OCI-LY1 (cell line): ENCODE measurements around the gene SHISA5.

ENCODE experiments used
- H2AFZ ChIP-seq: fragments of 200-600 bp; sonication (generic), shearing (Covaris generic); 2 replicates; pipeline ENCODE4 v1.6.0; 2014; ENCODE audit warnings: antibody characterized with exemption, mild to moderate bottlenecking, low read length
- H3F3A ChIP-seq: fragments of 200-600 bp; sonication (generic), shearing (Covaris generic); 2 replicates; pipeline ENCODE4 v1.6.0; 2014; ENCODE audit warnings: mild to moderate bottlenecking, antibody characterized with exemption, low read length, moderate library complexity; ENCODE audit not compliant: insufficient read depth
- H3K27ac ChIP-seq: fragments of 200-600 bp; sonication (generic); 2 replicates; pipeline ENCODE4 v1.5.1; 2014; ENCODE audit warnings: low read length, mixed run types, mild to moderate bottlenecking, low read depth; ENCODE audit not compliant: poor library complexity, severe bottlenecking
- H3K27me3 ChIP-seq: fragments of 200-600 bp; sonication (generic); 2 replicates; pipeline ENCODE4 v1.6.0; 2014; ENCODE audit warnings: antibody characterized with exemption, mild to moderate bottlenecking, low read length, moderate library complexity; ENCODE audit not compliant: insufficient read depth
- H3K36me3 ChIP-seq: fragments of 200-600 bp; sonication (generic); 2 replicates; pipeline ENCODE4 v1.6.1; 2014; ENCODE audit warnings: mild to moderate bottlenecking, antibody characterized with exemption, low read length, moderate library complexity, mixed read lengths; ENCODE audit not compliant: insufficient read depth
- H3K4me1 ChIP-seq: fragments of 200-600 bp; sonication (generic); 2 replicates; pipeline ENCODE4 v1.5.1; 2014; ENCODE audit warnings: mild to moderate bottlenecking, low read length, moderate library complexity; ENCODE audit not compliant: insufficient read depth, severe bottlenecking
- H3K4me2 ChIP-seq: fragments of 200-600 bp; sonication (generic), shearing (Covaris generic); 2 replicates; pipeline ENCODE4 v1.6.1; 2014; ENCODE audit warnings: low read length
- H3K4me3 ChIP-seq: fragments of 200-600 bp; sonication (generic); 2 replicates; pipeline ENCODE4 v1.5.1; 2014; ENCODE audit warnings: low read length, low read depth, mild to moderate bottlenecking, mixed read lengths; ENCODE audit not compliant: poor library complexity, severe bottlenecking
- H3K79me2 ChIP-seq: fragments of 200-600 bp; shearing (Covaris generic); 2 replicates; pipeline ENCODE4 v1.6.1; 2016; ENCODE audit warnings: mixed run types, low read length, mixed read lengths; ENCODE audit not compliant: insufficient read depth
- H3K9ac ChIP-seq: fragments of 200-600 bp; sonication (generic), shearing (Covaris generic); 2 replicates; pipeline ENCODE4 v1.6.1; 2014; ENCODE audit warnings: mild to moderate bottlenecking, low read length, mixed read lengths
- H3K9me2 ChIP-seq: fragments of 200-600 bp; sonication (generic), shearing (Covaris generic); 2 replicates; pipeline ENCODE4 v1.6.1; 2014; ENCODE audit warnings: low read depth, mild to moderate bottlenecking, low read length, mixed read lengths
- H3K9me3 ChIP-seq: fragments of 200-600 bp; shearing (Covaris generic); 2 replicates; pipeline ENCODE4 v1.6.1; 2014; ENCODE audit warnings: low read length, mixed read lengths
- H4K20me1 ChIP-seq: fragments of 200-600 bp; sonication (generic), shearing (Covaris generic); 2 replicates; pipeline ENCODE4 v1.6.0; 2016; ENCODE audit warnings: mild to moderate bottlenecking, low read length; ENCODE audit not compliant: insufficient read depth
- EZH2 ChIP-seq: fragments of 200-600 bp; sonication (generic), shearing (Covaris generic); IDR thresholded peaks from 2 replicates; pipeline ENCODE4 v1.8.0; 2017; ENCODE audit warnings: borderline replicate concordance, mixed run types, mild to moderate bottlenecking, antibody characterized with exemption, low read length, moderate library complexity, mixed read lengths
- TF ChIP-seq, protein P1 (sequence below): fragments of 200-600 bp; sonication (generic), shearing (Covaris generic); IDR thresholded peaks from 2 replicates; pipeline ENCODE4 v1.5.1; 2017; ENCODE audit warnings: mild to moderate bottlenecking, antibody characterized with exemption, low read length, moderate library complexity, mixed read lengths

SHISA5 gene

GRCh38 chr3:48477959-48478520 is 25.9 kb downstream of the SHISA5 start:
- no peaks in the 10 kb centered on the region for H3K9me3 ChIP-seq
- peak overlapping the region; percentile 79 for H3K27ac ChIP-seq
- H4K20me1 ChIP-seq: no peaks in the 10 kb centered on the region
- H2AFZ ChIP-seq: no peak overlapping the region
- peaks cover 35% of the 10 kb centered on the region for H3K4me1 ChIP-seq
- no peaks in the 10 kb centered on the region for H3K79me2 ChIP-seq
- no peak for TF ChIP-seq EZH2
- TF ChIP-seq, protein P1, sequence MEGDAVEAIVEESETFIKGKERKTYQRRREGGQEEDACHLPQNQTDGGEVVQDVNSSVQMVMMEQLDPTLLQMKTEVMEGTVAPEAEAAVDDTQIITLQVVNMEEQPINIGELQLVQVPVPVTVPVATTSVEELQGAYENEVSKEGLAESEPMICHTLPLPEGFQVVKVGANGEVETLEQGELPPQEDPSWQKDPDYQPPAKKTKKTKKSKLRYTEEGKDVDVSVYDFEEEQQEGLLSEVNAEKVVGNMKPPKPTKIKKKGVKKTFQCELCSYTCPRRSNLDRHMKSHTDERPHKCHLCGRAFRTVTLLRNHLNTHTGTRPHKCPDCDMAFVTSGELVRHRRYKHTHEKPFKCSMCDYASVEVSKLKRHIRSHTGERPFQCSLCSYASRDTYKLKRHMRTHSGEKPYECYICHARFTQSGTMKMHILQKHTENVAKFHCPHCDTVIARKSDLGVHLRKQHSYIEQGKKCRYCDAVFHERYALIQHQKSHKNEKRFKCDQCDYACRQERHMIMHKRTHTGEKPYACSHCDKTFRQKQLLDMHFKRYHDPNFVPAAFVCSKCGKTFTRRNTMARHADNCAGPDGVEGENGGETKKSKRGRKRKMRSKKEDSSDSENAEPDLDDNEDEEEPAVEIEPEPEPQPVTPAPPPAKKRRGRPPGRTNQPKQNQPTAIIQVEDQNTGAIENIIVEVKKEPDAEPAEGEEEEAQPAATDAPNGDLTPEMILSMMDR: no peak
- H3K9ac ChIP-seq: peak overlapping the region; percentile 57; the same call in 1 of the 2 replicates
- H3F3A ChIP-seq: no peaks in the 10 kb centered on the region
- H3K9me2 ChIP-seq: no peaks in the 10 kb centered on the region
- peak overlapping the region; percentile 64; the same call in 1 of the 2 replicates for H3K4me2 ChIP-seq
- H3K27me3 ChIP-seq: no peaks in the 10 kb centered on the region
- no peaks in the 10 kb centered on the region for H3K36me3 ChIP-seq
- peak overlapping the region; percentile 55 for H3K4me3 ChIP-seq

GRCh38 chr3:48476426-48477053 is 27.4 kb downstream of the SHISA5 start:
- H3K27me3 ChIP-seq: no peaks in the 10 kb centered on the region
- H3K9ac ChIP-seq: no peak overlapping the region
- no peaks in the 10 kb centered on the region for H3K9me3 ChIP-seq
- TF ChIP-seq, protein P1: no peak
- TF ChIP-seq EZH2: no peak
- no peaks in the 10 kb centered on the region for H3F3A ChIP-seq
- peaks cover 47% of the 10 kb centered on the region for H3K4me1 ChIP-seq
- no peaks in the 10 kb centered on the region for H4K20me1 ChIP-seq
- no peak overlapping the region for H3K4me2 ChIP-seq
- H3K27ac ChIP-seq: no peak overlapping the region
- H3K9me2 ChIP-seq: no peaks in the 10 kb centered on the region
- no peaks in the 10 kb centered on the region for H3K79me2 ChIP-seq
- H2AFZ ChIP-seq: no peak overlapping the region
- H3K36me3 ChIP-seq: no peaks in the 10 kb centered on the region
- H3K4me3 ChIP-seq: no peak overlapping the region

DNA sequence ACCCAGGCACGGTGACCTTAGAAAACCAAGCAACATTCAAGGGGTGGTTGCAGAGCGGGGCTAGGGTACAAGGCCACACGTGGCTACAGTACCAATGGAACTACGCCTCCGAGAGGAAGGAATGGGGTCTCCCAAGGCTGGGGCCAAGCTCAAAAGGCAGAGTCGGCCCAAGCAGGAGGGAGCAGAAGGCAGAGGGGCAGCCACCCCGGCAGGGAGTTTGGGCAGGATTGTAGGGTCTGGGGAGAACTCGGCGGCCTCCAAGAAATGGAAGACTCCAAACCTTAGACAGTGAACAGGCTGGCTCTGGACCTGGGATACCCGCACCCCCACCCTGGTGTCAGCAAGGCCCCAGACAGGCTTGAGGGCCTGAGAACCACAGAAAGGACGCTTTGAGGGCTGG is 28.8 kb downstream of the SHISA5 start:
- H3K9ac ChIP-seq: no peak overlapping the region
- H2AFZ ChIP-seq: no peak overlapping the region
- no peaks in the 10 kb centered on the region for H3K9me3 ChIP-seq
- no peaks in the 10 kb centered on the region for H4K20me1 ChIP-seq
- H3K27ac ChIP-seq: no peak overlapping the region
- TF ChIP-seq EZH2: no peak
- TF ChIP-seq, protein P1: no peak
- no peaks in the 10 kb centered on the region for H3F3A ChIP-seq
- no peak overlapping the region for H3K4me2 ChIP-seq
- peaks cover 55% of the 10 kb centered on the region for H3K4me1 ChIP-seq
- H3K4me3 ChIP-seq: no peak overlapping the region
- peaks cover 2% of the 10 kb centered on the region; the same call in 1 of the 2 replicates for H3K36me3 ChIP-seq
- no peaks in the 10 kb centered on the region for H3K79me2 ChIP-seq
- no peaks in the 10 kb centered on the region for H3K27me3 ChIP-seq
- H3K9me2 ChIP-seq: no peaks in the 10 kb centered on the region
